ENCODE results near the gene NADSYN1. TPM values are rescaled to one million over a fixed set of nuclear protein-coding genes. Genes with fewer than 3 reads are reported as not detected.

NADSYN1 gene
- polyA plus RNA-seq, 3 donors = 44.1 to 162 (median 44.8) TPM

DNA sequence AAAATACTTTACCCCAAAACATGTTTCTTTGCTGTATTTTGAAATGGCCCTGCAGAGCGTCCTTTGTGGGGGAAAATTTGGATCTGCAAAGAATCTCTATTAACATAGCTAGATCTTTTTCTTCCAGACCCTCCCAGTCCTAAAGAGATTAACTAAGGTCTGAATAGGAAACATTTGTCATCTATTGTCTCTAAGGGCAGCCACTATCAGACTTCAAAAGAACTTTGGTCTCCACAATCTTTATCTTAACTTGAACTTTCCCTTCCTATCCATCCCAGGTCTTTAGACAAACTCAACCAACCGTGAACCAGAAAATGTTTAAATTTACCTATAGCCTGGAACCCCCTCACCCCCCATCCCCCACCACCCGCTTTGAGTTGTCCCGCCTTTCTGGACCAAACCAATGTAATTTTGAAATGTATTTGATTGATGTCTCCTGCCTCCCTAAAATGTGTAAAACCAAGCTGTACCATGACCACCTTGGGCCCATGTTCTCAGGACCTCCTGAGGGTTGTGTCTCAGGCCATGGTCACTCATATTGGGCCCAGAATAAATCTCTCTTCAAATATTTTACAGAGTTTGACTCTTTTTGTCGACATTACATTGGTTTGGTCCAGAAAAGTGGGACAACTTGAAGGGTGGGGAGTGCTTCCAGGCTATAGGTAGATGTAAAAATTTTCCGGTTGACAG is 91.7 kb downstream of the NADSYN1 start:
- no peak for DNase-seq

GRCh38 chr11:71545405-71545966 is 92.5 kb downstream of the NADSYN1 start:
- H3K9ac ChIP-seq (ENCODE audit: insufficient read depth, low read length, poor library complexity, severe bottlenecking) = no peak overlapping the region
- no peak overlapping the region for H2AFZ ChIP-seq (ENCODE audit: insufficient read depth, low read depth, low read length, poor library complexity, severe bottlenecking)
- peaks cover 9 to 13% of the 10 kb centered on the region in 2 donors for H3K4me1 ChIP-seq (ENCODE audit: control insufficient read depth in 1 of 2, insufficient read depth in 2 of 2, low read length in 2 of 2)
- TF ChIP-seq CTCF (IDR thresholded peaks at IDR 0.05) = no peak
- Mint-ChIP-seq H3K27ac (no peak overlapping the region), H3K9me3 (peaks cover 12 to 26% (median 15%) of the 10 kb centered on the region in 7 donors), H3K4me3 (no peak overlapping the region), H3K36me3 (no peaks in the 10 kb centered on the region), H3K27me3 (ENCODE audit: low read depth in 3 of 3) (peaks cover 0 to 9% (median 4%) of the 10 kb centered on the region in 3 donors), H3K4me1 (peaks cover 25% of the 10 kb centered on the region)
- H3K4me3 ChIP-seq (replicated peaks in 1 of 3; ENCODE audit: low read depth in 2 of 3, low read length in 3 of 3) = no peak overlapping the region
- no peak overlapping the region for H3K4me2 ChIP-seq (replicated peaks; ENCODE audit: extremely low read depth, low read length, poor library complexity, severe bottlenecking)
- no peaks in the 10 kb centered on the region for H3K36me3 ChIP-seq (replicated peaks in 1 of 2; ENCODE audit: control insufficient read depth in 1 of 2, insufficient read depth in 2 of 2, low read length in 2 of 2)
- intact Hi-C loops (cut with micrococcal nuclease) = no loop called here
- no peak for DNase-seq
- no peaks in the 10 kb centered on the region for H3K79me2 ChIP-seq (ENCODE audit: insufficient read depth, low read length)
- H3K27ac ChIP-seq (ENCODE audit: low read depth in 1 of 2, low read length in 2 of 2) = no peak overlapping the region
- H3K27me3 ChIP-seq (ENCODE audit: control insufficient read depth in 2 of 2, insufficient read depth in 2 of 2, low read length in 2 of 2) = no peaks in the 10 kb centered on the region
- H3K9me3 ChIP-seq (replicated peaks in 1 of 2; ENCODE audit: control insufficient read depth in 1 of 2, insufficient read depth in 1 of 2, low read length in 2 of 2) = peaks cover 0 to 31% of the 10 kb centered on the region in 2 donors
- WGBS (ENCODE audit: insufficient coverage) = 83% methylated on average over 5 of the region's 12 CpGs
- H4K20me1 ChIP-seq (ENCODE audit: insufficient read depth, low read length) = no peaks in the 10 kb centered on the region

More for the DNA sequence above, 91.7 kb downstream of the NADSYN1 start:
- peaks cover 0 to 31% of the 10 kb centered on the region in 2 donors for H3K9me3 ChIP-seq (replicated peaks in 1 of 2; ENCODE audit: control insufficient read depth in 1 of 2, insufficient read depth in 1 of 2, low read length in 2 of 2)
- no peak overlapping the region for H3K9ac ChIP-seq (ENCODE audit: insufficient read depth, low read length, poor library complexity, severe bottlenecking)
- H3K36me3 ChIP-seq (replicated peaks in 1 of 2; ENCODE audit: control insufficient read depth in 1 of 2, insufficient read depth in 2 of 2, low read length in 2 of 2) = no peaks in the 10 kb centered on the region
- no peak overlapping the region for H2AFZ ChIP-seq (ENCODE audit: insufficient read depth, low read depth, low read length, poor library complexity, severe bottlenecking)
- Mint-ChIP-seq H3K36me3 (no peaks in the 10 kb centered on the region), H3K4me3 (no peak overlapping the region), H3K9me3 (peaks cover 13 to 28% (median 15%) of the 10 kb centered on the region in 7 donors), H3K27ac (peak overlapping the region in 1 of 7 donors; percentile 8), H3K4me1 (peaks cover 25% of the 10 kb centered on the region), H3K27me3 (ENCODE audit: low read depth in 3 of 3) (peaks cover 0 to 9% (median 4%) of the 10 kb centered on the region in 3 donors)
- H3K79me2 ChIP-seq (ENCODE audit: insufficient read depth, low read length) = no peaks in the 10 kb centered on the region
- no peak overlapping the region for H3K4me2 ChIP-seq (replicated peaks; ENCODE audit: extremely low read depth, low read length, poor library complexity, severe bottlenecking)
- no peaks in the 10 kb centered on the region for H4K20me1 ChIP-seq (ENCODE audit: insufficient read depth, low read length)
- 90% methylated on average over 2 of the region's 6 CpGs for WGBS (ENCODE audit: insufficient coverage)
- TF ChIP-seq CTCF (IDR thresholded peaks at IDR 0.05) = no peak
- intact Hi-C loops (cut with micrococcal nuclease) = no loop called here
- peaks cover 9 to 13% of the 10 kb centered on the region in 2 donors for H3K4me1 ChIP-seq (ENCODE audit: control insufficient read depth in 1 of 2, insufficient read depth in 2 of 2, low read length in 2 of 2)
- H3K27ac ChIP-seq (ENCODE audit: low read depth in 1 of 2, low read length in 2 of 2) = no peak overlapping the region
- H3K4me3 ChIP-seq (replicated peaks in 1 of 3; ENCODE audit: low read depth in 2 of 3, low read length in 3 of 3) = no peak overlapping the region
- H3K27me3 ChIP-seq (ENCODE audit: control insufficient read depth in 2 of 2, insufficient read depth in 2 of 2, low read length in 2 of 2) = no peaks in the 10 kb centered on the region

Measured in CD14-positive monocyte (primary cell).